Prostate gland (tissue), 2 donors: Measurements from ENCODE around the gene CDYL.

ENCODE experiments used
- CTCF ChIP-seq, 4 experiments: fragments of 200-600 bp in 2 of 4; fragments of 450-650 bp in 2 of 4; sonication (generic) in 2 of 4; IDR thresholded peaks; 1 replicate in 3 of 4; 2 replicates in 1 of 4; pipeline ENCODE4 v1.5.1; 2016 to 2019; ENCODE audit warnings: antibody characterized with exemption in 4 of 4, mild to moderate bottlenecking in 2 of 4, moderate library complexity in 2 of 4
- POLR2AphosphoS5 ChIP-seq: sonication (generic); formaldehyde crosslinking; IDR thresholded peaks from one replicate; pipeline ENCODE4 v1.6.1; 2017; ENCODE audit warnings: antibody characterized with exemption

- TF ChIP-seq CTCF (IDR thresholded peaks at IDR 0.05) = no peak
- no peak for TF ChIP-seq POLR2AphosphoS5
Measured at GRCh38 chr6:4799912-4800311, 23.7 kb downstream of the CDYL start.
